ENCODE measurements around the gene HOXA7.

The HOXA7 gene

DNA sequence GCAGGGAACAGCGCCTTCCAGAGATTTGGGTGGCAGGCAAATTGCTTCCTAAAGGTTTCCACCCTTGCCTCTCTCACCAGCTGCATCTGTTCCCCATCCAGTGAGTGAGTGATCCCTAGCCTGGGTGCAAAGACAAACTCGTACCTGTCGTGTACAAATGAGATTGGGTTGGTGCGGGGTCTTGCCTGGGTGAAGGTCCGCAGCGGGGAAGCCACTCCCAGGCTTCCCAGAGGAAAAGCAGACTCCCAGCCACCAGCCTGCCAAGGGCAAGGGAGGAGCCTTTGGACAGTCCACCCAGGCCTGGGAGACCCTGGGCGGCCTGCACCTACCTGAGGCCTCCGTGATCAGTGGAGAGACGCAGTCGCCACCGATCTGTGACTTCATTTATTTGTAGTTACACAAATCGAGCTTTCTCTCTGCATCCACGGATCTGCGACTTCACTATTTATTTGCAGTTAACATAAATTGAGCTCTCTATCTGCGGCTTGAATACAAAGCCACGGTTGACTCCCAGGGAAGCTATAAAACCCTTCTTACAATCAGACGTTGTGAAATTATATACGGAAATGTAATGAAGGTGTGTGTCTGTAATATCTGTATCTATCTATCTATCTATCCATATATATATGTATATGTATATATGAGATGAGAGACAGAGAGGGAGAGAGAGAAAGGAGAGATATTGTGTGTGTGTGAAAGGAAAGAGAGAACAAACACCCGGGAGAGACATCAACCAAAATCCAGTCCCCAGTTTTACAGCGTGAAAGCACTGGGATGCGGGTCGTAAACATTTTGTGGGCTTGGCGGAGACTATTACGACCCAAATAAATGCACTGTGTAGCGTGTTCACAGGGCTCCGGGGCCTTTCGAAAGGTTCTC, 3.0 kb upstream of the HOXA7 start:
- DNase-seq (ENCODE audit: low spot score), result no peak

DNA sequence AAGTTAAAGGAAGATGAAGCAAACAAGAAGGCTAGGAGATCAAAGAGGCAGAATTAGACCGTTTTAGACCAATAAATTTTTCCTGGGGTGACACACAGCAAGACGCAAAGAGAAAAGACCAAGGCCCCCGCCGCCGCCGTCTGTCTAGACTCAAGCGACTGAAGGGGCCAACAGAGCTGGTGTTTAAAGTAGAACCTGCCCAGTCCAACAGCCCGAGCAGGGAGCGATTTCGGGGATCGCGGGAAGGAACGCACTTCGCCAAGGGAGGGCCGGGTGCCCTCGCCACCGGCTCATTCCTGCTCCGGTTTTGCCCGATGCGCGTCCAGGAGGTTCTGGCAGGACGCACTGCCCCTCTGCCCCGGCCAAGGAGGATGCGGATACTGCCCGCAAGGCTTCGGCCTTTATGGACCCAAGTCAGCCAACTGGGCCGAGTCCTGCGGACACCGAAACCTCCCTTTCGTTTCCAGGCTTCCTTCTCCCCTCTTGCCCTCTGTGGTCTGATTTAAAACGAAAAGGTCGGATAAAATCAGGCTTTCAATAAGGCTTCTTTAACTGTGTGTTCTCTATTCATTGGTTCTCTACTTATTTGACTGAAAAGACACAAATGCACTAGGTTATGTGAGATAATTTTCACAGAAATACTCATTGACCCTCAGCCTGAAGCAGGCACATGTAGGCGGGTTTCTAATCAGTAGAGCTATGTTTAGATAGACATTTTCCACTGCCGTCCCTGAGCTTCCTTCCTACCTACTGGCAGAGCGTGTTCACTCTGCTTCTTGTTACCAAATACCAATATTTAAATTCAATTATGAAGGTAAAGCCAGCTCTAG, 2.2 kb upstream of the HOXA7 start:
- no peak for DNase-seq (ENCODE audit: low spot score)

DNA sequence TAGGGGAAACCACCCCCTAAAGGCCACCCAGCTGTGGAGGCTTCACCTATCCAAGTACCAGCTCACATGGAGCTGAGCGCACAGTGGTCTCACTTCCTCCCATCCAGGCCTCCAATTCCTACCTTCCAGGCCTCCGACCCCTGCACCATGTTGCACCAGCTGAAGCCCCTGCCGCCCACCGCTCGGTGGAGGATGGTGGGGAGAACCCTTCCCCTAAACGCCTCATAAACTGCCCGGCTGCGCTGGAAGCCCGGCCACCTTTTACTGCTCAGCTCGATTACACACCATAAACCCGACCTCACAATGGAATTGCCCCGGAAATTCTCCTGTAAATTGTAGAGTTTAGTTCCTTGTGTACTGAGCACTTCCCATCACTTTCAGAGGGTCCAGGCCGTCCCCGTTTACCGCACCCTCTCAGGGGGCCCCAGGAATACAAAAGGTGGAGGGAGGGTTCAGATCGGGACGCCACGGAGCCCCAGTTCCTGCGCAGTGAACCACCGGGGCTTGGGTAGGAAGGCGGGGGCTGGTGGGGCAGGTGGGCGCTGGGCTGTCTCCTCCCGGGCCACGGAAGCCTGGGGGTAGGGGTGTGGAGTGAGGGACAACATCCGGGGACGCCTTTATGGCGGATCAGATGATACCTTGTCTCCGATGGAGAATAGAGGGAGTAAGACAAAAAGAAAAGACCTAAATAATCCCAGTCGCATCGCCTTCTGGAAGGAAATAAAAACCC, 1.4 kb upstream of the HOXA7 start:
- DNase-seq (ENCODE audit: low spot score), result no peak

DNA sequence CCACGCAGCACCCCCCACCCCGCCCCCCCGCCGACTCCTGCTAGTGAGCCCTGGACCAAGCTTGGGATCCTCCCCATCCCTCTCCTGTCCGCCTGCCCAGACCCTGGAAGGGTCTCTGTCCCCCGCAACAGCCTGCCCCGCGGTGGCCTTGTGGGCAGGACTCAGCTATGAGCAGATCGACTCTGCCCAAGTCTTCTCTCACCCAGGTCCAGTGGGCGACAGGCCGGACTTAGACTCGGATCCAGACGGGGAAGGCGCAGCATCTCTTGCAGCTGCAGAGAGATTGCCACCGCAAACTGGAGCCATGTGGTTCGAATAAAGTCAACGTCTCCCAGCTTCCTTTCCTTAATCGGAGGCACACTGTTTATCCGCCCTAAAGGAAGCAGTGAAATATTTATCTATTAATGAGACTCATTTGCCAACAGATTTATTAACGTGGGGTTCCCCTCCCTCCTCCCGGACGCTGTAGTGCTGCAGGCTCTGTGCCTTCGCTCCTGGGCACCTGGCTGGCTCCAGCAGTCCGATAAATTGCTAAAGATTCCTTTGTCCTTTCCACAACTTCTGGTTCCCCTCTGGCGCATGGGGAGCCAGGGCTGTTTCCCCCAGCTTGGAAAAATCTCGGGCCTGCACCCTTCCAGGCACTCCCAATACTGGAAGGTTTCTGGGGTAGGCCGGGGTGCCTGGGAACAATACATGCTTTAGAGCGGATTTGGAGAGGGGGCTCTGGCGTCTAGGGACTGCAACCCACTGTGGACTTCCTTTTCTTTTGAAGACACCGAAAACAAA, 634 bp upstream of the HOXA7 start:
- no peak for DNase-seq (ENCODE audit: low spot score)

DNA sequence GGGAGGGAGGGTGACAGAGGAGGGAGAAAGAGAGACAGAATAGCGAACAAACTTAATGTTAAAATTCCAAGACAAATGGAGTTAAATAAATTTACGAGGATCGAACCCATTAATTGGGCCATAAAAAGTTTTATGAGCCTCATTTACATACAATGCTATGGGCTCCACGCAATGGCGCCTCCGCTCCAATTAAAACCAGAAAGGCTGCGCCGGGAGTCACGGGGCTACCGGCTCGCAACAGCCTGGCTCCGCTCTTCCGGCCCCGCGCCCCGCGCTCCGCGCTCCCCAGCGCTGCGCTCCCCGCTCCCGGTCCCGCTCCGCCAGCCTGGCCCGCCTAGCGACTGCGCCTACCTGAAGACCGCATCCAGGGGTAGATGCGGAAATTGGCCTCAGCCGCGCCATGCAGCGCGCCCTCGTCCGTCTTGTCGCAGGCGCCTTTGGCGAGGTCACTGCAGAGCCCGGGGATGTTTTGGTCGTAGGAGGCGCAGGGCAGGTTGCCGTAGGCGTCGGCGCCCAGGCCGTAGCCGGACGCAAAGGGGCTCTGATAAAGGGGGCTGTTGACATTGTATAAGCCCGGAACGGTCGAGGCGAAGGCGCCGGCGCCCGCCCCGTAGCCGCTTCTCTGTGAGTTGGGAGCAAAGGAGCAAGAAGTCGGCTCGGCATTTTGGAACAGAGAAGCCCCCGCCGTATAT, 513 bp downstream of the HOXA7 start:
- DNase-seq (ENCODE audit: low spot score), result peak; percentile 84

DNA sequence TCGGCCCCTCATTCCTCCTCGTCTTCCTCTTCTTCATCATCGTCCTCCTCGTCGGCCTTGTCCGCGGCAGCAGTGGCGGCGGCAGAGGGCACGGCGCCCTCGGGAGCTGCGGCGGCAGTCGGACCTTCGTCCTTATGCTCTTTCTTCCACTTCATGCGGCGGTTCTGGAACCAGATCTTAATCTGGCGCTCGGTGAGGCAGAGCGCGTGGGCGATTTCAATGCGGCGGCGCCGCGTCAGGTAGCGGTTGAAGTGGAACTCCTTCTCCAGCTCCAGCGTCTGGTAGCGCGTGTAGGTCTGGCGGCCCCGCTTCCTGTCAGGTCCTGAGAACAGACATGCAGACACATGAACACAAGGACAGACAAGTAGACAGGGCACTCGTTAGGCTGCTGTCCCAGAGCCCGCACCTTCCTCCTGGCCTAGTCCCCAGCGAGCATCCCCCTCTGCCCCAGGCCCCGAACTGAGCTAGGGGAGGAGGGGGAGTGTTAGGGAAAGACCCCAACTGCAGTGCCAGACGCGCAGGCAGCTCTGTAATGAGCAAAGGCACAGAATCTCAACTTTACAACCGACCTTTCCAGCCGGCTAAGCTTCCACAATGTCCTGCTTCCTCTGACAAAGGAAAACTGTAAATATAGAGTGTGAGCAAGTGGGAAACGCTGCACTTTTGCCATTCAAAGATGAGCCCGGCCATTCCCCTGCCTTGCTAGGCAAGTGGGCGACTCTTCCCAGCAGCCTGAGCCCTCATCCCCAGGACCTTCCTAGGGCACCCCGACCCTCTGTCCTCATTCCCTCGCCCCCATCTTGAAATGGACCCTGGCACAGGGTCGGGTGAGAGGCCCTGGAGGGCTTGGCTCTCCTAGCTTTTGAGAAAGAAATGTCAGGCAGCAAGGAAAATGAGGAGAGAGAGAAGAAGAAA, 1.3 kb downstream of the HOXA7 start:
- DNase-seq (ENCODE audit: low spot score), result no peak

DNA sequence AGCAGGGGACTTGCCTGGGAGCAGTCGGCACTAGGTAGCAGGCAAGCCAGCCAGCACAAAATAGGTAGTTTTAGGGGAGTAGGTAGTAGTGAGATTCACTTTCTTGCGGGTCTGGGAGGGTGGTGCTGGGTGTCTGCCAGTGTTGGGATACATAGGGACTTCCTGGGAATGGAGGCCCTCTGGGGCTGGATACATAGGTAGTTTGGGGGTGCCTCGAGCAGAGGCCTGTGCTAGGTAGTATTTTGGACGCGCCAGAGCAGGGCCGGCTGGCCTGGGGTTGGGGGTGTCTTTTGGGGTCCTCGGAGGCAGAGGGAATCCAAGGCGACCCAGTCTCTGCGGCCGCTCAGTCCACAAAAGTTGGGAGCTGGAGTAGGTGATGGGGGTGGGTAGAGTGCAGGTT, 2.1 kb downstream of the HOXA7 start:
- DNase-seq (ENCODE audit: low spot score), result no peak

DNA sequence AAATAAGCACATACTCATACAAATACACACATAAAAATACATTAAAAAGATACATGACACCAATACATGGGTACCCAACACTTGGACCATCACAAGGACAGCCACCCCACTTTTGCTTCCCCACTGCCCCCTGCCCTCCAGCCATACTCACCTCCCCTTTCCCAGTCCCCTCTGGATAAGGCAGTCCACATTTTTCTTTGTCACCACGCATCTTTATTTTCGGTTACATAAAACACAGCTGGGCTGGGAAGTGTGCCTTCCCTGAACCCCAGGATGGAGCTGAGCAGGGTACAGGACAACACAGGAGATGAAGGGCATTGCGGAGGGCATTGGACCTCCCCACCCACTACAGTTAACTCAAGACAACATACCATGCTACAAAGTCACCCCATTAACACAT, 2.9 kb downstream of the HOXA7 start:
- DNase-seq (ENCODE audit: low spot score), result no peak

DNA sequence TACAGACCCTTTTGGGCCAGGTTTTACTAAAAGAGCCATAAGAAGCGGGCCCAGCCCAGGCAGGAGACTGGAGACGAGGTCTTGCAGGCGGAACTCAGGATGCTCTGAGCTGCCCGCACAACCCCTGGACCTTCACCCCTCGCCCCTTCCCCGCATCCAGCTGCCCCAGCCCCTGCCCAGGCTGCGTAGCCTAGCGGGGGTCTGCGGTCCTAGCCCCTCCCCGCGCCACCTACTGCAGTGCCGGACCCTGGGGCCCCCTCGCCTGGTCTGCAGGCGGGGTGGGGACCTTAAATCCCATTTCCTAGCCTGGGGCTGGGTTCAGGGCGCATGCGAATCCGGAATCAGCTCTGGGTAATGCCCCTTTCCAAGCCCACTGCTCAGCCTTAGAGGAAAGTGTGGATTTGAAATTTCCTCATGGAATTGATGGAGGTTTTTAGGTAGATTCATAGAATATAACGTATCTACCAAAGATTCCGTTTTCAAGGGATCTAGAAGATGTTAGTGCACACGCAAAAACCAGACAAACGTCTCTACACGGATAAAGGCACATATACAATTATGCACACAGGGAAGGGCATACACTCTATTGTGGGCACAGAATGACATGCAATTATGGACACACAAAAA, 3.5 kb downstream of the HOXA7 start:
- DNase-seq (ENCODE audit: low spot score), result no peak

DNA sequence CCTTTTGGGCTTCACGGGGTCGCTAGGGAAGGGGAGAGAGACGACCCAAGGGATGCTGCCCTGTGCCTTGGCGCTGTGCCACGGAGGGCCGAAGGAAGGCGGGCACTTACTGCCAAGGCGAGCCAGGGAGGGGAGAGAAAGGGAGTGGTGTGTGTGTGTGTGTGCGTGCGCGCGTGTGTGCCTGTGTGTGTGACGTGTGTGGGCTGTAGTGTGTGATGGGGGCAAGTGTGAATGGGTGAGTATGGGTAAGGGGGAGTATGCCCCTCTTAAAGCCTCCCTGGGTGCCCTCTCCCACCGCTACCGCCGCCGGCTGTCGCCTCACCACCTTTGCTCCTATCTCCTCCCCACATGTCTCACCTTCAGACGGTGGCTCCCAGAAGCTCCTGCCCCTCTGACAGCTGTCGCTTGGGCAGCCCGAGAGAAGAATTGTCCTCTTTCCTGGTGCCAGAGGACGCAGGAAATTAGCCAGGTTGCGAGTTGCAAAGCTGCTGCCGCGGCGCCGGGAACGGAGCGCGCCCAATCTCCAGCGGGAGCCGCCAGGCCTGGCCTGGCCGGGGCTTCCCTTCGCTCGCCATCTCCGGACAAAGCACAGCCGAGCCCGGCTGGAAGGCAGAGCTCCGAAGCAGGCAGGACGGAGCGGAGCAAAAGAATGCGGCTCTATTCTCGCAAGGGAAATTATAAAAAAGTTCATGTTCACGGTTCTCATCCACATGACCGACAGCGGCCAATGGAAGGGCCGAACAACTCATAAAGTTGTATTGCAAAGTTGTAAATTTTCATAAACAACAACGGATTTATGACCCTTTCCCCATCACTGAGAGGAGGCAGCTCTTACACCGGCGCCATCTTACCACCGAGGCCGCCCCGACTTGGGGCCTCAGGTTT, 4.3 kb downstream of the HOXA7 start, which contains the start of gene HOXA3:
TSS of gene HOXA3 (minus strand) at position 653 of the 885 bp plus-strand sequence. CDS start 41,943 bp downstream, outside the sequence.
- DNase-seq (ENCODE audit: low spot score), result no peak

DNA sequence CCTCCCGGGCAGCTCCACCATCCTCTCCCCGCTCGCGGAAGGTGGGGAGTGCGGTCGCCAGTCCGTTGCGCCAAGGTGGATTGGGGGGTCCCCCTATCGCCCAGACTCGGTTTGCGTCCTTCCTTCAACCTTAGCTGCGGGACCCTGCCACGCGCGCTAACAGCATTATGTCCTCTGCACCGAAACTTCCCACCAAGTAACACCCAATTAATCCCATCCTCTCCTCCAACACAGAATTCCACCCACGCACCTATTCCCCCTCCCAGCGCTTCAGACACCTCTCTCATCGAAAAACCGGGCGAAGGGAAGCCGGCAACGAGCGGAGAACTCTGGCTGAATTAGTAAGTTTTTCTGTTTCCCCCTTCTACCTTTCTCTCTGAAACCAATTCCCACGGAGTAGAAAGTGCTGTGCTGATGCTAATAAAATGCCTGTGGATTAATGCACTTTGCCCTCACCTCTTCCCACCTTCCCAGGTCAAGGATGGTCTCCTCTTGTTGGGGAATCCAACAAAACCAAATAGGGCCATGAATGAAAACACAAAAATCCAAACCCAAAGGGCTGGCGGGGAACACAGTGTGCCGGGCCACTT, 5.0 kb downstream of the HOXA7 start:
- no peak for DNase-seq (ENCODE audit: low spot score)

DNA sequence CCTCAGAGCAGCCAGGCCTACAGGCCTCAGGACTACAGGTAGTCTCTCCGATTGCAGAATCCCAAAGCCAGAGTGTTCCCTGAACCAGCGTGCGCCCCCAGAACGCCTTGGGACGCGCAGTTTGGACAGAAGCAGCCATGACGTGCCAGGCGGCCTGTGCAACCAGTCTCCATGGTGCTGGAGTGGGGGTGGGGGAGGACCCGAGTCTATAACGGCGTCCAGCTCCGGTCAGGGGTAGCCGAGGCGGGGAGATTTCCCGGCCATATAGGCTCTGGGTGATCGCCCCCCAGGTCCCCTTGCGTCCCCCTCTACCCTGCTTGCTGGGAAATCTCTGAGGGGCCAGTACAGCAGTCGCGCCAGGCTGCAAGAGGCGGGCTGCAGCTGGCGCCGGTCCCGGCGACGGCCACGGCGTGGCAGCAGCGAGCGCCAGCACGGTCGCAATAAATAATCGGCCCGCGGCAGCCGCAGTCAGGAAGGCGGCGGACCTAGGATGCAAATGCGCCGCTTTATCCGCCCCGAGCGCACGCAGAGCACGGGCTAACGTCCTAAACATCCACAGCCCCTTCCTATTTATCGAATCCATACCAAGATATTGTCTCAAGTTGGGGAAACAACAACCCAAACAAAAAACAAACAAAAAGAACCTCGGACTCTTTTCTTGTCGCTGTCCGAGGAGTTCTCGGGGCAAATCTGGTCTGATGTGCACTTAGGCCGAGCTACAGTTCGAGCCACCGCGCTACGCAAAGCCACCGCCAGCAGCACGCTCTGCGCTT, 5.7 kb downstream of the HOXA7 start:
- peak; percentile 95 for DNase-seq (ENCODE audit: low spot score)

DNA sequence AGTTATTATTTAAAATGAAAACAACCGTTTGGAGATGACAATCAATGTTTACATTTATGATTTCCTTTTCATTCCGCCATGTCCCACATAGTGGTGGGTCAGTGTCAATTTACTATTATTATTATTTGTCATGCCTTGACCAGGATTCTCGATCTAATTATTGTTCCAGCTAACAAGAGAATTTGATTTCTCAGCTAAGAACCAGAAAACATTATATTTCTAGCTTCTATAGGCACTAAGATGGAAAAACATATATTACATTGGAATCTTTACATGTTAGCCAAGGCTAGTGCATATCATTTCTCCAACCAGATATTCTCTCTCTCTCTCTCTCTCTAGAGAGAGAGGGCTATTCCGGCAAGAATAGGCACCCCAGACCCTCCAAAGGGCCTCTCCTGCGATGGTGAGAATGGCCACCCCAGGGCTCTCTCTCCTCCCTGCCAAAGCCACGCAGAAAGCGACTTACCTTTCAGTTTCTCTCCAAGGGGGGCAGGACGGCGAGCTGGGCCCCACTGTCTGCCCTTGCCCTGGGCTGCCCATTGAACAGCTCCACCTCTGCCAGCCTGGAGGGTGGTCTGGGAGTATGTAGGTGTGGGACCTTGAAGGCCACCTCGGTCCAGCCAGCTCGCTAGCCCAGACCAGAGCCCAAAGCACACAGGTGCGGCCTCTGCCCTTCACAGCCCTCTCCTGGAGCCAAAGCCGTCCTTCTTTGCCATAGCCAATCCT, 6.5 kb downstream of the HOXA7 start:
- DNase-seq (ENCODE audit: low spot score), result no peak

DNA sequence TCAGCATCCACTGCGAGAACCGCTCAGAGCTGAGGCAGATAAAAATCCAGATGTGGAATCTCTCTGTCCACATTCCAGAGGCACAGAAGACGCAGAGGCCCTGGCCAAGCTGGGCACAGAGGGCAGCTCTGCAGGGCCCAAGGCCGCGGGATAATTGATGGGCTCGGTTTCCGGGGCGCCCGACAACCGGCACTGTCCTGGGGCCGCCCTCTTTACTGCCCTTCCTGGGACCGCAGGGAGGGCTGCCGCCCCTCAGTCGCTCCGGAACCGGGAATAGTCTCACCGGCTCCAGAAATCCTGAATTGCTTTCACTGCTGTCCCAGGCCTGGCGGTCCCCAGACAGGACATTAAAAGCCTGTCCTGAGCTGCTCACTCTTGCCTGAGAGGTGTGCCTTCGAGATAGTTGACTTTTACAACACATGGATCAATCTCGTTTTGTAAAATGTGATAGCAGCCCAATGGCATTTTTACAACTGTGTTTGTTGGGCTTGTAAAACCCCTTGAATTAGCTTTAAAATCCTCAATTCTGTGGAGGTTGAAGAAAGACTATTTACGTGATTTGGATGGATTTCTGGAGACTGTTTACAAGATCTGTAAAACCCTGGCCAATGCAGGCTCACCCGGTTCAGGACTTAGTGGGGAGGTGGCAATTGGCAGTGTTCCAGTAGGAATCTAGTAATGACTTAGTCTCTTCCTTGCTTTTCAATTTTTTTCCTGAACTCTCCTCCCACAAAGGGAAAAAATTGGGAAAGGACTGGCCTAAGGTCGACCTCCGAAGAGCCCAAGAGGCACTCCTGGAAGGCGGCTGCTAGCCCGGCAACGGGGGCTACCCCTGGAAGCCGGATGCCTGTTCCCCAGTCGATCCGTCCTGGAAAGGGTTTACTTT, 7.5 kb downstream of the HOXA7 start:
- DNase-seq (ENCODE audit: low spot score), result no peak

DNA sequence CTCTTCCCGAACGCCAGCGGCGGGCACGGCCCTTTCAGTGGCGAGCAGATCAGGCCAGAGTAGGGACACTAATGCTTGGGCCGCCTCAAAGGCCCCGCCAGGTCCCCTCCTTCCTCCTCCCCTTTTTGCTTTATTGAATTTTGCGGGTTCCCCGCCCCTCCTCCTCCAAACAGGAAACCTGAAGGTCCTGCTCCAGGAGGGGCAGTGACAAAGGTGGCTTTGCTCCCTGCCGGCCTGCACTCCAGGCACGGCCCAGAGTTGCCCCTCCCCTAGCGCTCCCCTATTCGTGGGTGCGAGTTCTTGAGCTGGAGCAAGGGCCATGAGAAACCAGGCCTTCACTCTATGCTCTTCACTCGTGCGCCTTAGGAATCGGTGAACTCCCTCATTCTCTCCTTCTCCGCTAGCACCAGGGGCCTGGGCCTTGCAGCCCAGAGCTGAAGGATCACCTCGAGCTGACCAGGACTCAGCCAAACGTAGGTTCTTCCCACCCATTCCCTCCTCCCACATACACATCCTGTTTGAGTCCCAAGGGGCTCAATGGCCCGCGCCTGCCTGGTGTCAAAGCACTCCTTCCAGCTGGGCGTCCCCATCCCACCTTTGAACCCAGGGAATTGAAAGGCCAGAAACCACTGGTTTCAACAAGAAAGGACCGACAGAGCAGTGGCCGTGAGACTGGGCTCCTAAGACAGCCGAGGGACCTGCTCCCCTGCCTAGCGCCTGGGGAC, 8.3 kb downstream of the HOXA7 start:
- no peak for DNase-seq (ENCODE audit: low spot score)
